RPMI8226 (cell line): ENCODE data around the gene POU4F3.
"Not testable (repeated sequence)": the region's sequence is repeated elsewhere in the genome, so short reads cannot be mapped to it uniquely, and the experiment has no call there.

Experiments used
- DNase-seq: peaks from one replicate; pipeline ENCODE4 v3.0.0-alpha.2; 2015

POU4F3 gene

GRCh38 chr5:146338774-146339714 lies at the start of gene POU4F3:
TSS of gene POU4F3 (plus strand) at chr5:146338839. CDS start at chr5:146339113, 274 bp downstream.
- DNase-seq, result no peak

GRCh38 chr5:146290318-146290717 lies 48.3 kb upstream of the POU4F3 start:
- no peak for DNase-seq

- DNase-seq, result peak; percentile 66
Measured at GRCh38 chr5:146291421-146292074, 47.1 kb upstream of the POU4F3 start.

- DNase-seq, result no peak
Measured at GRCh38 chr5:146296245-146296644, 42.4 kb upstream of the POU4F3 start.

GRCh38 chr5:146298920-146299319 lies 39.7 kb upstream of the POU4F3 start:
- not testable (repeated sequence) for DNase-seq

- no peak for DNase-seq
Measured at GRCh38 chr5:146301626-146302025, 37.0 kb upstream of the POU4F3 start.

GRCh38 chr5:146302406-146302805 lies 36.2 kb upstream of the POU4F3 start:
- DNase-seq, result no peak

- DNase-seq, result no peak
Measured at GRCh38 chr5:146306838-146307237, 31.8 kb upstream of the POU4F3 start.

GRCh38 chr5:146307796-146308195 lies 30.8 kb upstream of the POU4F3 start:
- DNase-seq, result no peak

- no peak for DNase-seq
Measured at GRCh38 chr5:146310540-146310939, 28.1 kb upstream of the POU4F3 start.

GRCh38 chr5:146311278-146311677 lies 27.4 kb upstream of the POU4F3 start:
- DNase-seq, result no peak

GRCh38 chr5:146313027-146313426 lies 25.6 kb upstream of the POU4F3 start:
- peak; percentile 42 for DNase-seq

- DNase-seq, result no peak
Measured at GRCh38 chr5:146321571-146321970, 17.1 kb upstream of the POU4F3 start.

GRCh38 chr5:146327257-146327870 lies 11.3 kb upstream of the POU4F3 start:
- no peak for DNase-seq

GRCh38 chr5:146327989-146328388 lies 10.7 kb upstream of the POU4F3 start:
- DNase-seq, result no peak

GRCh38 chr5:146329697-146330096 lies 8.9 kb upstream of the POU4F3 start:
- no peak for DNase-seq

GRCh38 chr5:146331423-146331822 lies 7.2 kb upstream of the POU4F3 start:
- DNase-seq, result no peak

GRCh38 chr5:146334074-146334533 lies 4.5 kb upstream of the POU4F3 start:
- peak; percentile 22 for DNase-seq

GRCh38 chr5:146336197-146336596 lies 2.4 kb upstream of the POU4F3 start:
- no peak for DNase-seq

- no peak for DNase-seq
Measured at GRCh38 chr5:146337264-146337904, 1.3 kb upstream of the POU4F3 start.

- DNase-seq, result no peak
Measured at GRCh38 chr5:146337928-146338327, 711 bp upstream of the POU4F3 start.

- no peak for DNase-seq
Measured at GRCh38 chr5:146339715-146340259, 1.1 kb downstream of the POU4F3 start.
